Measurements from ENCODE around the gene ALG8. TPM values are rescaled to one million over a fixed set of nuclear protein-coding genes. Genes with fewer than 3 reads are reported as not detected.

Gene ALG8
- total RNA-seq, 1 donor from 2014 or later, result 117 TPM

GRCh38 chr11:78074756-78075155 is 64.7 kb downstream of the ALG8 start:
- no peaks in the 10 kb centered on the region for H3K4me1 ChIP-seq
- no peak overlapping the region for H3K27ac ChIP-seq
- no peaks in the 10 kb centered on the region for H3K27me3 Mint-ChIP-seq (ENCODE audit: insufficient read depth, low read depth)
- H3K27me3 ChIP-seq, result no peaks in the 10 kb centered on the region
- H3K9me3 ChIP-seq (ENCODE audit: low read depth), result no peaks in the 10 kb centered on the region
- H3K4me1 Mint-ChIP-seq, result peaks cover 14% of the 10 kb centered on the region
- H2AFZ ChIP-seq (replicated peaks), result no peak overlapping the region
- no peak for TF ChIP-seq EZH2phosphoT487 (IDR thresholded peaks at IDR 0.05)
- TF ChIP-seq EZH2 (IDR thresholded peaks at IDR 0.05), result no peak
- no peak for TF ChIP-seq CTCF (IDR thresholded peaks at IDR 0.05)
- H3K9me3 Mint-ChIP-seq, result no peaks in the 10 kb centered on the region
- H4K20me1 ChIP-seq (ENCODE audit: low read depth), result peaks cover 27% of the 10 kb centered on the region
- no peak overlapping the region for H3K4me2 ChIP-seq
- peaks cover 68% of the 10 kb centered on the region for H3K79me2 ChIP-seq (ENCODE audit: low read depth)
- H3K36me3 Mint-ChIP-seq, result peaks cover 11% of the 10 kb centered on the region
- H3F3A ChIP-seq (ENCODE audit: low read depth), result no peaks in the 10 kb centered on the region
- peaks cover 4% of the 10 kb centered on the region for H3K36me3 ChIP-seq
- no peak overlapping the region for H3K27ac Mint-ChIP-seq
- no peak overlapping the region for H3K9ac ChIP-seq
- H3K4me3 Mint-ChIP-seq, result no peak overlapping the region
- H3K4me3 ChIP-seq, result no peak overlapping the region
- no peak for DNase-seq (ENCODE audit: low spot score)

- Mint-ChIP-seq H3K9me3 (no peaks in the 10 kb centered on the region), H3K27ac (no peak overlapping the region), H3K4me3 (no peak overlapping the region), H3K27me3 (ENCODE audit: insufficient read depth, low read depth) (peaks cover 5% of the 10 kb centered on the region), H3K36me3 (peaks cover 21% of the 10 kb centered on the region), H3K4me1 (peaks cover 4% of the 10 kb centered on the region)
- H3K36me3 ChIP-seq, result peaks cover 4% of the 10 kb centered on the region
- no peak overlapping the region for H3K9ac ChIP-seq
- no peaks in the 10 kb centered on the region for H3K4me1 ChIP-seq
- H3K27me3 ChIP-seq, result no peaks in the 10 kb centered on the region
- H3K4me3 ChIP-seq, result no peak overlapping the region
- no peak overlapping the region for H3K4me2 ChIP-seq
- no peak for TF ChIP-seq CTCF (IDR thresholded peaks at IDR 0.05)
- no peak overlapping the region for H3K27ac ChIP-seq
- no peak overlapping the region for H2AFZ ChIP-seq (replicated peaks)
- peaks cover 47% of the 10 kb centered on the region for H3K79me2 ChIP-seq (ENCODE audit: low read depth)
- no peak for DNase-seq (ENCODE audit: low spot score)
- no peaks in the 10 kb centered on the region for H3K9me3 ChIP-seq (ENCODE audit: low read depth)
- H4K20me1 ChIP-seq (ENCODE audit: low read depth), result peaks cover 16% of the 10 kb centered on the region
- no peaks in the 10 kb centered on the region for H3F3A ChIP-seq (ENCODE audit: low read depth)
Observed at GRCh38 chr11:78072455-78072854, 67.0 kb downstream of the ALG8 start.

GRCh38 chr11:78071717-78072116 is 67.7 kb downstream of the ALG8 start:
- no peak for DNase-seq (ENCODE audit: low spot score)
- peaks cover 3% of the 10 kb centered on the region for H3K4me1 Mint-ChIP-seq
- Histone ChIP-seq H3K27ac (no peak overlapping the region), H3K9ac (no peak overlapping the region), H3K27me3 (no peaks in the 10 kb centered on the region), H2AFZ (replicated peaks) (no peak overlapping the region), H4K20me1 (ENCODE audit: low read depth) (peaks cover 9% of the 10 kb centered on the region), H3F3A (ENCODE audit: low read depth) (no peaks in the 10 kb centered on the region), H3K4me1 (no peaks in the 10 kb centered on the region), H3K79me2 (ENCODE audit: low read depth) (peaks cover 39% of the 10 kb centered on the region), H3K4me3 (no peak overlapping the region), H3K36me3 (peaks cover 4% of the 10 kb centered on the region), H3K9me3 (ENCODE audit: low read depth) (no peaks in the 10 kb centered on the region), H3K4me2 (no peak overlapping the region)
- no peak for TF ChIP-seq EZH2 (IDR thresholded peaks at IDR 0.05)
- no peak for TF ChIP-seq CTCF (IDR thresholded peaks at IDR 0.05)
- no peak for TF ChIP-seq EZH2phosphoT487 (IDR thresholded peaks at IDR 0.05)
- H3K9me3 Mint-ChIP-seq, result no peaks in the 10 kb centered on the region
- H3K27me3 Mint-ChIP-seq (ENCODE audit: insufficient read depth, low read depth), result peaks cover 6% of the 10 kb centered on the region
- no peak overlapping the region for H3K27ac Mint-ChIP-seq
- no peak overlapping the region for H3K4me3 Mint-ChIP-seq
- H3K36me3 Mint-ChIP-seq, result peaks cover 22% of the 10 kb centered on the region
